GM18868 (cell line): ENCODE measurements around the gene KCNC4.

ENCODE experiments used
- ATAC-seq: cut with Tn5 transposase; IDR thresholded peaks from one replicate; pipeline ENCODE4 v1.9.1; 2021; ENCODE audit warnings: mild to moderate bottlenecking, moderate library complexity; ENCODE audit not compliant: unreplicated experiment

The KCNC4 gene

GRCh38 chr1:110250749-110251148 is 40.6 kb downstream of the KCNC4 start:
- no peak for ATAC-seq

GRCh38 chr1:110253213-110253612 is 43.1 kb downstream of the KCNC4 start:
- no peak for ATAC-seq

- no peak for ATAC-seq
Observed at GRCh38 chr1:110254604-110255391, 44.7 kb downstream of the KCNC4 start.

- ATAC-seq: no peak
Observed at GRCh38 chr1:110255392-110255787, 45.3 kb downstream of the KCNC4 start.

GRCh38 chr1:110258734-110259133 is 48.6 kb downstream of the KCNC4 start:
- no peak for ATAC-seq

GRCh38 chr1:110259770-110260169 is 49.7 kb downstream of the KCNC4 start:
- no peak for ATAC-seq
